HCT116 (cell line): ENCODE data around the gene CNFN. TPM values are rescaled to one million over a fixed set of nuclear protein-coding genes. Genes with fewer than 3 reads are reported as not detected.

Experiments
- ATAC-seq: fragments of 200-7000 bp; cut with Tn5 transposase; 2 replicates; pipeline ENCODE4 v1.9.1; 2020; ENCODE audit warnings: mild to moderate bottlenecking, moderate library complexity
- BruUV-seq: library from RNA; stranded (reverse); fragments of 400-500 nt; replicated peaks from 2 replicates; lab custom pipeline; 2021; lab: Mats Ljungman, UMichigan
- CTCF ChIA-PET: fragments of 300-600 bp; sonication (Branson Sonifier 250); formaldehyde crosslinking; loops from one replicate; lab custom pipeline; 2021; ENCODE audit warnings: antibody characterized with exemption; lab: Charles Lee
- POLR2A ChIA-PET: fragments of 300-600, 350-600 bp; sonication (Branson Sonifier 250); formaldehyde crosslinking; loops from one replicate; lab custom pipeline; 2021; ENCODE audit warnings: antibody characterized with exemption; lab: Charles Lee
- RAD21 ChIA-PET, 2 experiments: fragments of 300-600 bp; sonication (Branson Sonifier 250); formaldehyde crosslinking; loops; one replicate each; lab custom pipeline; 2023; ENCODE audit warnings: low total read pairs in 2 of 2; ENCODE audit not compliant: uncharacterized antibody in 2 of 2, unreplicated experiment in 2 of 2, low non-redundant PET in 1 of 2; lab: Charles Lee
- DNase-seq: peaks from one replicate; pipeline ENCODE4 v3.0.0-alpha.2; 2010; ENCODE audit warnings: low read depth, low spot score
- H2AFZ ChIP-seq: fragments of 200-600 bp; shearing (Covaris generic), sonication (generic); 2 replicates; pipeline ENCODE4 v1.6.1; 2017; ENCODE audit warnings: low read depth, mixed run types, mixed read lengths, antibody characterized with exemption, low read length; ENCODE audit not compliant: poor library complexity, severe bottlenecking
- H3K27ac ChIP-seq: 2 replicates; pipeline ENCODE4 v1.5.1; 2012; ENCODE audit warnings: low read depth, low read length
- H3K27me3 ChIP-seq: fragments of 200-600 bp; sonication (generic); 2 replicates; pipeline ENCODE4 v1.6.1; 2016; ENCODE audit warnings: mixed run types, low read length, mixed read lengths; ENCODE audit not compliant: insufficient read depth
- H3K36me3 ChIP-seq, 2 experiments: fragments of 200-500 bp in 1 of 2; fragments of 200-600 bp in 1 of 2; sonication (Bioruptor generic) in 1 of 2; sonication (generic) in 1 of 2; 2 replicates each; pipeline versions ENCODE4 v1.5.1 to v1.6.1; 2014 to 2016; ENCODE audit warnings: low read length in 2 of 2, inconsistent platforms in 1 of 2, mixed read lengths in 1 of 2, mixed run types in 1 of 2; ENCODE audit not compliant: insufficient read depth in 2 of 2, control insufficient read depth in 1 of 2
- H3K4me1 ChIP-seq, 2 experiments: fragments of 200-600 bp in 1 of 2; sonication (generic) in 1 of 2; 2 replicates each; pipeline versions ENCODE4 v1.5.1 to v1.6.1; 2012 to 2017; ENCODE audit warnings: low read length in 2 of 2, inconsistent platforms in 1 of 2, mild to moderate bottlenecking in 1 of 2, mixed read lengths in 1 of 2, mixed run types in 1 of 2, moderate library complexity in 1 of 2; ENCODE audit not compliant: insufficient read depth in 2 of 2, control insufficient read depth in 1 of 2
- H3K4me2 ChIP-seq: fragments of 200-600 bp; sonication (generic); 2 replicates; pipeline ENCODE4 v1.6.1; 2017; ENCODE audit warnings: mixed run types, low read length, mixed read lengths
- H3K4me3 ChIP-seq, 2 experiments: fragments of 200-600 bp in 1 of 2; sonication (generic) in 1 of 2; replicated peaks in 1 of 2; 2 replicates each; pipeline ENCODE4 v1.5.1; 2011 to 2016; ENCODE audit warnings: low read length in 2 of 2, control low read depth in 1 of 2, low read depth in 1 of 2, mild to moderate bottlenecking in 1 of 2, mixed read lengths in 1 of 2, mixed run types in 1 of 2
- H3K79me2 ChIP-seq: fragments of 200-600 bp; sonication (generic); 2 replicates; pipeline ENCODE4 v1.6.1; 2017; ENCODE audit warnings: mild to moderate bottlenecking, mixed run types, low read length, moderate library complexity, mixed read lengths; ENCODE audit not compliant: insufficient read depth
- H3K9ac ChIP-seq: fragments of 200-600 bp; sonication (generic); 2 replicates; pipeline ENCODE4 v1.6.1; 2016; ENCODE audit warnings: low read length, mixed read lengths
- H3K9me2 ChIP-seq: fragments of 200-600 bp; sonication (generic), shearing (Covaris generic); 2 replicates; pipeline ENCODE4 v1.6.1; 2017; ENCODE audit warnings: mixed run types, mild to moderate bottlenecking, moderate library complexity; ENCODE audit not compliant: insufficient read depth
- H3K9me3 ChIP-seq, 2 experiments: fragments of 200-500 bp in 1 of 2; fragments of 200-600 bp in 1 of 2; sonication (Bioruptor generic) in 1 of 2; sonication (generic) in 1 of 2; 2 replicates each; pipeline ENCODE4 v1.6.1; 2014 to 2017; ENCODE audit warnings: low read length in 2 of 2, mixed read lengths in 2 of 2, inconsistent platforms in 1 of 2, low read depth in 1 of 2, mild to moderate bottlenecking in 1 of 2, mixed run types in 1 of 2, moderate library complexity in 1 of 2; ENCODE audit not compliant: control insufficient read depth in 1 of 2, insufficient read depth in 1 of 2
- H4K20me1 ChIP-seq: fragments of 200-600 bp; sonication (generic), shearing (Covaris generic); 2 replicates; pipeline ENCODE4 v1.6.1; 2017; ENCODE audit warnings: mixed run types, mild to moderate bottlenecking, moderate library complexity; ENCODE audit not compliant: insufficient read depth
- CEBPB ChIP-seq: IDR thresholded peaks from 2 replicates; pipeline ENCODE4 v1.6.1; 2012; ENCODE audit warnings: low read depth
- EGR1 ChIP-seq: IDR thresholded peaks from 2 replicates; pipeline ENCODE4 v1.6.1; 2012; ENCODE audit warnings: low read depth
- FOSL1 ChIP-seq: IDR thresholded peaks from 2 replicates; pipeline ENCODE4 v1.6.1; 2012; ENCODE audit warnings: low read depth
- JUND ChIP-seq: IDR thresholded peaks from 2 replicates; pipeline ENCODE4 v1.6.1; 2012
- MAX ChIP-seq: IDR thresholded peaks from 2 replicates; pipeline ENCODE4 v1.6.1; 2012
- SIN3A ChIP-seq: IDR thresholded peaks from 2 replicates; pipeline ENCODE4 v1.6.1; 2012; ENCODE audit warnings: low read depth
- SP1 ChIP-seq: IDR thresholded peaks from 2 replicates; pipeline ENCODE4 v1.6.1; 2012; ENCODE audit warnings: low read depth
- SRF ChIP-seq: IDR thresholded peaks from 2 replicates; pipeline ENCODE4 v1.6.1; 2012; ENCODE audit warnings: low read depth
- TCF7L2 ChIP-seq: IDR thresholded peaks from 2 replicates; pipeline ENCODE4 v1.7.0; 2011; ENCODE audit warnings: borderline replicate concordance, inconsistent platforms; ENCODE audit not compliant: insufficient read depth, insufficient read length; ENCODE audit errors: extremely low read depth
- ZBTB33 ChIP-seq: IDR thresholded peaks from 2 replicates; pipeline ENCODE4 v1.6.1; 2011; ENCODE audit warnings: mild to moderate bottlenecking, low read length, moderate library complexity; ENCODE audit not compliant: insufficient replicate concordance; ENCODE audit errors: extremely low read depth
- ZNF274 ChIP-seq: fragments of 200-500 bp; sonication (Bioruptor generic); IDR thresholded peaks from 2 replicates; pipeline ENCODE4 v1.6.1; 2014; ENCODE audit warnings: mild to moderate bottlenecking, low read depth, low read length, inconsistent platforms
- intact Hi-C: fragments of 100-400 bp; cut with micrococcal nuclease; formaldehyde crosslinking; loops from 2 replicates; pipeline ENCODE4 v1.10.0; 2022
- total RNA-seq: library from RNA; stranded (reverse); gene quantifications from one replicate; pipeline ENCODE4 v1.2.1, GENCODE V29; 2021; ENCODE audit not compliant: unreplicated experiment

Gene CNFN
- total RNA-seq, 1 experiment from 2014 or later, result 13.9 TPM

- CTCF ChIA-PET, result no interaction called here
Observed at GRCh38 chr19:42367929-42368328, 22.2 kb downstream of the CNFN start.

More at GRCh38 chr19:42367929-42368328, 22.2 kb downstream of the CNFN start:
- peaks cover 0 to 11% of the 10 kb centered on the region in 2 experiments; a peak in 2 of 4 replicates for H3K36me3 ChIP-seq
- H3K9me2 ChIP-seq, result no peaks in the 10 kb centered on the region
- ATAC-seq, result no peak
- H3K4me2 ChIP-seq, result no peak overlapping the region
- no peak overlapping the region for H3K27ac ChIP-seq
- H3K27me3 ChIP-seq, result no peaks in the 10 kb centered on the region
- H4K20me1 ChIP-seq, result no peaks in the 10 kb centered on the region
- BruUV-seq, result no TSS peak
- ChIA-PET RAD21 (no interaction called here), POLR2A (no interaction called here)
- H2AFZ ChIP-seq, result no peak overlapping the region
- H3K79me2 ChIP-seq, result no peaks in the 10 kb centered on the region
- H3K9me3 ChIP-seq, result peaks cover 9 to 10% of the 10 kb centered on the region in 2 experiments; a peak in 2 of 4 replicates
- no peak for TF ChIP-seq MAX
- no peak for TF ChIP-seq ZNF274
- no peak for TF ChIP-seq TCF7L2
- TF ChIP-seq EGR1, result no peak
- TF ChIP-seq SIN3A, result no peak
- no peak for TF ChIP-seq SP1
- no peak for TF ChIP-seq FOSL1
- TF ChIP-seq CEBPB, result no peak
- TF ChIP-seq SRF, result no peak
- no peak for TF ChIP-seq JUND
- no peak for TF ChIP-seq ZBTB33
- H3K4me3 ChIP-seq, result no peak overlapping the region
- no peak overlapping the region for H3K9ac ChIP-seq
- intact Hi-C loops, result no loop called here
- no peaks in the 10 kb centered on the region for H3K4me1 ChIP-seq
- DNase-seq, result no peak
